Body of pancreas (tissue), 4 donors: ENCODE results near the gene CIAPIN1. TPM values are rescaled to one million over a fixed set of nuclear protein-coding genes. Genes with fewer than 3 reads are reported as not detected.

Experiments
- ATAC-seq: fragments of 150-250 bp; one replicate; pipeline ENCODE4 v1.9.1; 2016
- DNase-seq, 4 donors: peaks; one replicate each; pipeline ENCODE4 v3.0.0-alpha.2; 2019
- H3K27ac ChIP-seq, 4 donors: fragments of 200-600 bp; sonication (generic); 1 replicate in 3 of 4; 2 replicates in 1 of 4; pipeline versions ENCODE4 v1.5.1 to v1.6.1; 2016 to 2019; ENCODE audit warnings: mild to moderate bottlenecking in 1 of 4, mixed read lengths in 1 of 4, moderate library complexity in 1 of 4
- H3K27me3 ChIP-seq, 2 donors: fragments of 200-600 bp; sonication (generic); one replicate each; pipeline ENCODE4 v1.6.0; 2016; ENCODE audit warnings: mild to moderate bottlenecking in 1 of 2
- H3K36me3 ChIP-seq, 2 donors: fragments of 200-600 bp; sonication (generic); replicated peaks in 1 of 2; 2 replicates each; pipeline ENCODE4 v1.5.1; 2016; ENCODE audit warnings: low read depth in 2 of 2; ENCODE audit not compliant: insufficient read depth in 1 of 2
- H3K4me1 ChIP-seq: fragments of 200-600 bp; sonication (generic); one replicate; pipeline ENCODE4 v1.6.0; 2016
- H3K4me3 ChIP-seq, 2 donors: fragments of 200-600 bp; sonication (generic); 1 replicate in 1 of 2; 2 replicates in 1 of 2; pipeline ENCODE4 v1.5.1; 2016 to 2019
- H3K9me3 ChIP-seq, 3 donors: fragments of 200-600 bp; sonication (generic); 1 replicate in 2 of 3; 2 replicates in 1 of 3; pipeline ENCODE4 v1.5.1; 2016
- CTCF ChIP-seq, 7 experiments: fragments of 450-650 bp in 4 of 7; fragments of 200-600 bp in 3 of 7; sonication (generic) in 3 of 7; IDR thresholded peaks; one replicate each; pipeline ENCODE4 v1.5.1; 2016 to 2019; ENCODE audit warnings: antibody characterized with exemption in 7 of 7
- POLR2A ChIP-seq, 3 donors: fragments of 450-650 bp; IDR thresholded peaks; one replicate each; pipeline ENCODE4 v1.6.1; 2016; ENCODE audit warnings: antibody characterized with exemption in 3 of 3, mild to moderate bottlenecking in 2 of 3
- WGBS, 2 donors: methylation state at CpG; one replicate each; pipeline ENCODE4 v1.1.5; 2017; 5-methylcytosine and 5-hydroxymethylcytosine counted together
- intact Hi-C: fragments of 100-400 bp; cut with DNase I; formaldehyde crosslinking; loops from one replicate; pipeline ENCODE4 v1.15.1; 2023
- total RNA-seq, 2 donors: library from RNA; depleted of rRNA; stranded (reverse); fragments of >200 nt; gene quantifications; one replicate each; pipeline ENCODE4 v1.1.0, GENCODE V29; 2016

CIAPIN1 gene
- total RNA-seq, 2 donors from 2014 or later, result 13.5 to 19.4 TPM

DNA sequence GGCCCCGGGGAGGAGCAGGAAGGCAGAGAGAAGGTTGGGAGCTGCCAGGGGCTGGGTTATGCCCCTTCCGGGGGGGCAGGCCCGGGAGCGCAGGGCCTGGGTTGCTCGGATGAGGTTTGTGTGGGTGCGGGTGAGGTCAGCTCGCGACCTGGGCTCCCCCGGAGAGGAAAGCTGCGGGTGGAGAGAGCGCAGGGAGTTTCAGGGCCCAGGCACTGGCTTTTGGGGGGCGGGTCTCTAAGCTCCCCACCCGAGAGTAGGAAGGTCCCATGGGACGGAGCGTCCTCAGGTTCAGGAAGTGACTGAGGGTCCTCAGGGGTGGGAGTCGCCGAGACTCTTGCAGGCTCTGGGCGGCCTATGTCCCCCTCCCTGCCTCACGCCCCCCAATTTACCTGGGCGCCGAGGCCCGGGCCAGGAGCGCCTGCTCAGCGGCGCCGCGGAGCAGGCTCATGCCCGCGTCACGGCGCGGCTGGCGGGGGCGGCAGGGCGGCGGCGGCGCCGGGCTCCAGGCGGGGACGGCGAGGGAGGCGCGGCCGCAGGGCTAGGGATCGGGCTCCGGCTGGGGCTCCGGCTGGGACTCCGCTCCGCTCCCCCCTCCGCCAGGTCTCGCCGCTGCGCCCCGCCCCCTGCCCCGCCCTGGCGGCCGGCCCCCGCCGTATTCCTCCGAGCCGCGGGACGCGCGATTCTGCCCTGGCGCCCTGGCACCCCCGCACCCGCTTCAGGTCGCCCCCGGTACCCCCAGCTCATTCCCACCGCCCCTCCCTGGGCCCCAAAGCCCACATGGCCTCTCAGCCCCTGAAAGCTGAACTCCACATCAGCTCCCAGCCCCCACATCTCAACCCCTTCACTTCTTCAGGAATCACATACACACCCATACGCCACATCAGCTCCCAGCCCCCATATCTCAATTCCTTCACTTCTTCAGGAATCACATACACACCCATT, 39.0 kb upstream of the CIAPIN1 start, which contains the start of gene DOK4:
TSS of gene DOK4 (minus strand) at position 578 of the 942 bp plus-strand sequence. CDS start 6,986 bp downstream, outside the sequence.
- H3K27me3 ChIP-seq, result no peaks in the 10 kb centered on the region
- ATAC-seq, result peak; percentile 95
- H3K9me3 ChIP-seq, result no peaks in the 10 kb centered on the region
- peak within 1 kb of the TSS; percentile 22 to 48 for H3K4me3 ChIP-seq
- H3K27ac ChIP-seq, result peak within 1 kb of the TSS; percentile 68 to 76 (median 69)
- TF ChIP-seq CTCF (IDR thresholded peaks at IDR 0.05), result no peak
- TF ChIP-seq POLR2A (IDR thresholded peaks at IDR 0.05), result peak in 2 of 3 donors; percentile 31 to 39
- intact Hi-C loops, result no loop called here
- WGBS, 2 donors, result 1 to 3% methylated on average over 24 to 41 of the region's 73 CpGs
- peaks cover 39% of the 10 kb centered on the region for H3K4me1 ChIP-seq
- DNase-seq, result peak; percentile 86 to 89 (median 86)
- H3K36me3 ChIP-seq, result no peaks in the 10 kb centered on the region

GRCh38 chr16:57485091-57485915, 38.1 kb upstream of the CIAPIN1 start:
- no peak for TF ChIP-seq POLR2A (IDR thresholded peaks at IDR 0.05)
- no peak for TF ChIP-seq CTCF (IDR thresholded peaks at IDR 0.05)
- intact Hi-C loops, result no loop called here
- DNase-seq, result peak in 2 of 4 donors; percentile 34 to 58
- peak; percentile 8 for ATAC-seq
- Histone ChIP-seq H3K36me3 (no peaks in the 10 kb centered on the region), H3K9me3 (no peaks in the 10 kb centered on the region), H3K27ac (peak overlapping the region; percentile 68 to 76 (median 69)), H3K4me3 (peak overlapping the region; percentile 22 to 48), H3K27me3 (no peaks in the 10 kb centered on the region), H3K4me1 (peaks cover 48% of the 10 kb centered on the region)
- WGBS, 2 donors, result 35 to 54% methylated on average over 6 to 13 of the region's 14 CpGs

GRCh38 chr16:57484515-57485005, 37.4 kb upstream of the CIAPIN1 start:
- no peak for ATAC-seq
- Histone ChIP-seq H3K9me3 (no peaks in the 10 kb centered on the region), H3K27me3 (no peaks in the 10 kb centered on the region), H3K4me3 (no peak overlapping the region), H3K4me1 (peaks cover 55% of the 10 kb centered on the region), H3K27ac (peak overlapping the region in 3 of 4 donors; percentile 55 to 76 (median 68)), H3K36me3 (no peaks in the 10 kb centered on the region)
- intact Hi-C loops, result no loop called here
- WGBS, 2 donors, result 92 to 96% methylated on average over 7 to 8 of the region's 8 CpGs
- TF ChIP-seq POLR2A (IDR thresholded peaks at IDR 0.05) (no peak), CTCF (IDR thresholded peaks at IDR 0.05) (no peak)
- DNase-seq, result no peak

- ATAC-seq (no peak), DNase-seq (peak in 2 of 4 donors; percentile 32 to 41)
- Histone ChIP-seq H3K4me3 (no peak overlapping the region), H3K4me1 (peaks cover 62% of the 10 kb centered on the region), H3K9me3 (no peaks in the 10 kb centered on the region), H3K27ac (peak overlapping the region in 2 of 4 donors; percentile 51 to 55), H3K27me3 (no peaks in the 10 kb centered on the region), H3K36me3 (no peaks in the 10 kb centered on the region)
- intact Hi-C loops, result no loop called here
- WGBS, 2 donors, result 58 to 63% methylated on average over 7 to 18 of the region's 19 CpGs
- TF ChIP-seq CTCF (IDR thresholded peaks at IDR 0.05) (no peak), POLR2A (IDR thresholded peaks at IDR 0.05) (no peak)
Measured at GRCh38 chr16:57483725-57484514, 36.7 kb upstream of the CIAPIN1 start.
